A549 (cell line): ENCODE data around the gene TTC21A. TPM values are rescaled to one million over a fixed set of nuclear protein-coding genes. Genes with fewer than 3 reads are reported as not detected.

ENCODE experiments used
- ATAC-seq, 2 experiments: fragments of 200-7000 bp in 1 of 2; fragments of >200 bp in 1 of 2; cut with Nextera tagmentation in 1 of 2; cut with Tn5 transposase in 1 of 2; 3 replicates each; pipeline versions ENCODE4 v1.8.0 to v1.9.1; 2018 to 2020; ENCODE audit warnings: mild to moderate bottlenecking in 1 of 2, moderate library complexity in 1 of 2
- CTCF ChIA-PET: fragments of 300-600 bp; sonication (Branson Sonifier 250); formaldehyde crosslinking; extraction: SDS; loops from one replicate; lab custom pipeline; 2021; ENCODE audit warnings: antibody characterized with exemption, inconsistent platforms; lab: Yijun Ruan, JAX
- POLR2A ChIA-PET: fragments of 350-600 bp; formaldehyde crosslinking; extraction: SDS; loops from one replicate; lab custom pipeline; 2021; ENCODE audit warnings: antibody characterized with exemption, inconsistent platforms; lab: Yijun Ruan, JAX
- DNase-seq, 2 experiments: peaks; one replicate each; pipeline versions ENCODE4 v3.0.0 to v3.0.0-alpha.2; 2011 to 2016; ENCODE audit warnings: low read depth in 1 of 2, low spot score in 1 of 2
- FAIRE-seq: peaks from 2 replicates; lab custom pipeline; 2011; peaks lifted over from hg19 to GRCh38; lab: Jason Lieb, UNC
- H3K27ac ChIP-seq, 2 experiments: fragments of >200 bp; sonication (Bioruptor Twin); formaldehyde crosslinking; 3 replicates each; pipeline ENCODE4 v1.5.1; 2016 to 2017
- H3K4me1 ChIP-seq: fragments of >200 bp; sonication (Bioruptor Twin); formaldehyde crosslinking; 3 replicates; pipeline ENCODE4 v1.6.1; 2016
- H3K4me2 ChIP-seq: fragments of >200 bp; sonication (Bioruptor Twin); formaldehyde crosslinking; 3 replicates; pipeline ENCODE4 v1.6.1; 2016
- H3K4me3 ChIP-seq: fragments of >200 bp; sonication (Bioruptor Twin); formaldehyde crosslinking; 3 replicates; pipeline ENCODE4 v1.5.1; 2016
- H3K9me3 ChIP-seq: fragments of >200 bp; sonication (Bioruptor Twin); formaldehyde crosslinking; 3 replicates; pipeline ENCODE4 v1.6.1; 2016
- BCL3 ChIP-seq: fragments of >200 bp; sonication (Bioruptor Twin); formaldehyde crosslinking; IDR thresholded peaks from 3 replicates; pipeline ENCODE4 v1.6.1; 2016
- CEBPB ChIP-seq, 2 experiments: fragments of >200 bp in 1 of 2; sonication (Bioruptor Twin) in 1 of 2; formaldehyde crosslinking in 1 of 2; IDR thresholded peaks; 2 replicates each; pipeline ENCODE4 v1.6.1; 2012 to 2016
- CTCF ChIP-seq: fragments of >200 bp; sonication (Bioruptor Twin); formaldehyde crosslinking; IDR thresholded peaks from 3 replicates; pipeline ENCODE4 v1.5.1; 2016
- ELK1 ChIP-seq: fragments of 150-350 bp; IDR thresholded peaks from 2 replicates; pipeline ENCODE4 v1.6.1; 2014; ENCODE audit warnings: low read depth, mild to moderate bottlenecking, low read length
- EP300 ChIP-seq, 2 experiments: fragments of >200 bp; sonication (Bioruptor Twin); formaldehyde crosslinking; IDR thresholded peaks; 2 replicates in 1 of 2; 3 replicates in 1 of 2; pipeline ENCODE4 v1.6.1; 2016 to 2017
- FOSB ChIP-seq: fragments of 250-450 bp; sonication (Bioruptor Pico); IDR thresholded peaks from 2 replicates; pipeline ENCODE4 v1.5.0; 2020; ENCODE audit warnings: mild to moderate bottlenecking, moderate library complexity
- GATA3 ChIP-seq: IDR thresholded peaks from 2 replicates; pipeline ENCODE4 v1.6.1; 2012; ENCODE audit warnings: borderline replicate concordance
- HEYL ChIP-seq: fragments of 250-450 bp; sonication (Bioruptor Pico); IDR thresholded peaks from 2 replicates; pipeline ENCODE4 v1.8.0; 2021; ENCODE audit warnings: mild to moderate bottlenecking, moderate library complexity
- HMGXB4 ChIP-seq: fragments of 250-450 bp; sonication (Bioruptor Pico); IDR thresholded peaks from 2 replicates; pipeline ENCODE4 v1.5.0; 2021; ENCODE audit warnings: mild to moderate bottlenecking, moderate library complexity, borderline replicate concordance
- HOXB13 ChIP-seq: fragments of 250-450 bp; sonication (Bioruptor Pico); IDR thresholded peaks from 2 replicates; pipeline ENCODE4 v1.5.0; 2020; ENCODE audit warnings: low read depth, mild to moderate bottlenecking, moderate library complexity
- JUN ChIP-seq, 2 experiments: fragments of >200 bp; sonication (Bioruptor Twin); formaldehyde crosslinking; IDR thresholded peaks; 2 replicates in 1 of 2; 3 replicates in 1 of 2; pipeline ENCODE4 v1.6.1; 2016 to 2017
- JUNB ChIP-seq: fragments of >200 bp; sonication (Bioruptor Twin); formaldehyde crosslinking; IDR thresholded peaks from 2 replicates; pipeline ENCODE4 v1.6.1; 2016
- MAFK ChIP-seq: fragments of 450-650 bp; IDR thresholded peaks from 2 replicates; pipeline ENCODE4 v1.6.1; 2014; ENCODE audit not compliant: partially characterized antibody
- MAX ChIP-seq: IDR thresholded peaks from 2 replicates; pipeline ENCODE4 v1.6.1; 2012
- MAZ ChIP-seq: fragments of 150-350 bp; IDR thresholded peaks from 2 replicates; pipeline ENCODE4 v1.6.1; 2014; ENCODE audit warnings: antibody characterized with exemption, low read depth, low read length, borderline replicate concordance
- MYC ChIP-seq: IDR thresholded peaks from 2 replicates; pipeline ENCODE4 v1.6.1; 2012; ENCODE audit warnings: mild to moderate bottlenecking, inconsistent platforms, low read length, improper control_type of control experiment, borderline replicate concordance
- NFE2L2 ChIP-seq: fragments of 150-350 bp; conservative IDR thresholded peaks from 2 replicates; pipeline ENCODE4 v1.6.1; 2014; ENCODE audit warnings: low read length
- NR3C1 ChIP-seq: fragments of >200 bp; sonication (Bioruptor Twin); formaldehyde crosslinking; IDR thresholded peaks from 3 replicates; pipeline ENCODE4 v1.6.1; 2017
- POLR2AphosphoS2 ChIP-seq: conservative IDR thresholded peaks from 2 replicates; pipeline ENCODE4 v1.6.1; 2012; ENCODE audit warnings: low read length, improper control_type of control experiment, inconsistent platforms
- RAD21 ChIP-seq, 2 experiments: fragments of >200 bp in 1 of 2; sonication (Bioruptor Twin) in 1 of 2; formaldehyde crosslinking in 1 of 2; IDR thresholded peaks in 1 of 2; conservative IDR thresholded peaks in 1 of 2; 2 replicates in 1 of 2; 3 replicates in 1 of 2; pipeline ENCODE4 v1.6.1; 2012 to 2018; ENCODE audit warnings: inconsistent platforms in 1 of 2
- RFX5 ChIP-seq: fragments of 450-650 bp; IDR thresholded peaks from 2 replicates; pipeline ENCODE4 v1.7.1; 2014; ENCODE audit warnings: antibody characterized with exemption, mild to moderate bottlenecking, moderate library complexity
- RNF2 ChIP-seq: fragments of 200-600 bp; sonication (generic); IDR thresholded peaks from 2 replicates; pipeline ENCODE4 v1.6.1; 2016; ENCODE audit warnings: low read depth, mild to moderate bottlenecking, antibody characterized with exemption, moderate library complexity, borderline replicate concordance
- SMC3 ChIP-seq: fragments of >200 bp; sonication (Bioruptor Twin); formaldehyde crosslinking; IDR thresholded peaks from 3 replicates; pipeline ENCODE4 v1.6.1; 2018; ENCODE audit warnings: inconsistent platforms
- ZSCAN20 ChIP-seq: fragments of 250-450 bp; sonication (Bioruptor Pico); IDR thresholded peaks from 2 replicates; pipeline ENCODE4 v1.8.0; 2022; ENCODE audit warnings: mild to moderate bottlenecking, moderate library complexity
- WGBS: methylation state at CpG from one replicate; pipeline ENCODE4 v1.1.6; 2017; ENCODE audit errors: missing lambda C conversion rate; 5-methylcytosine and 5-hydroxymethylcytosine counted together
- polyA plus RNA-seq, 4 experiments: library from polyadenylated mRNA; depleted of rRNA in 3 of 4; stranded (reverse); fragments of >200 nt; fragmentation: RNase III in 1 of 4; extraction: RNeasy Plus Mini Kit Qiagen cat#74134 plus additional on column Dnase treatment in 1 of 4; gene quantifications; 2 replicates in 3 of 4; 3 replicates in 1 of 4; pipeline ENCODE4 v1.2.3, GENCODE V29; 2011 to 2017

The TTC21A gene
- polyA plus RNA-seq, 2 of the 4 experiments (the other 2 are of a cell fraction): 1.1 to 1.4 TPM

- no peak for TF ChIP-seq MAX
Measured at GRCh38 chr3:39149498-39150147, 42.1 kb downstream of the TTC21A start (continued).

- peak overlapping the region; percentile 99 for H3K4me2 ChIP-seq
- POLR2A ChIA-PET: interaction anchor here (0.6 to 2.0 kb wide), 7 partner anchors 9 to 43 kb away, joined by 3 to 9 read pairs (median 5); partner anchors contain the start of genes GORASP1 and TTC21A
- 29% methylated on average over 4 of the region's 5 CpGs for WGBS
- H3K9me3 ChIP-seq: no peaks in the 10 kb centered on the region
- peak overlapping the region; percentile 95 for H3K4me3 ChIP-seq
- peaks cover 68% of the 10 kb centered on the region for H3K4me1 ChIP-seq
- TF ChIP-seq NFE2L2 (no peak), ELK1 (no peak), MAZ (no peak), CTCF (no peak), RFX5 (no peak)
- TF ChIP-seq, all 56 proteins: peak for 0
- DNase-seq: no peak
- CTCF ChIA-PET: interaction anchor here (0.7 to 2.4 kb wide), 4 partner anchors 10 to 121 kb away, joined by 3 to 7 read pairs (median 3); no protein-coding TSS in a partner anchor
- no peak for FAIRE-seq
- peak overlapping the region; percentile 94 to 96 for H3K27ac ChIP-seq
- ATAC-seq: no peak
Measured at GRCh38 chr3:39150148-39150802, 42.8 kb downstream of the TTC21A start.

- Histone ChIP-seq H3K27ac (peak overlapping the region; percentile 94 to 96), H3K4me2 (peak overlapping the region; percentile 99), H3K4me3 (peak overlapping the region; percentile 95), H3K9me3 (no peaks in the 10 kb centered on the region), H3K4me1 (peaks cover 65% of the 10 kb centered on the region)
- ChIA-PET POLR2A (interaction anchor here (0.6 to 2.0 kb wide), 6 partner anchors 10 to 43 kb away, joined by 3 to 9 read pairs (median 5); partner anchors contain the start of genes GORASP1 and TTC21A), CTCF (interaction anchor here (0.7 to 2.4 kb wide), 5 partner anchors 9 to 120 kb away, joined by 3 to 7 read pairs (median 3); no protein-coding TSS in a partner anchor)
- DNase-seq (peak; percentile 72 to 88), FAIRE-seq (no peak), ATAC-seq (peak; percentile 14 to 24)
- 8% methylated on average over 8 of the region's 9 CpGs for WGBS
- TF ChIP-seq RAD21 (conservative IDR thresholded peaks at IDR 0.05 in 1 of 2, IDR thresholded peaks at IDR 0.05 in 1 of 2) (0 out of 5 replicates have a peak, but pooled peaks of 1 of the 2 experiments have one; percentile 7), HEYL (CRISPR knock-in tag) (no peak), FOSB (CRISPR knock-in tag) (no peak), MAFK (peak; percentile 14), BCL3 (peak; percentile 59; the same call in 1 of the 3 replicates), HOXB13 (no peak), JUNB (peak; percentile 77), RNF2 (no peak), SMC3 (no peak), POLR2AphosphoS2 (0 out of 2 replicates have a peak, but pooled peaks have one; percentile 22), HMGXB4 (CRISPR knock-in tag) (no peak), EP300 (IDR thresholded peaks at IDR 0.05) (peak in 1 of 2 experiments; percentile 52; a peak in 2 of 5 replicates), ZSCAN20 (CRISPR knock-in tag) (no peak), NR3C1 (no peak), MYC (no peak), JUN (IDR thresholded peaks at IDR 0.05) (peak; percentile 36 to 48; a peak in 2 of 5 replicates), CEBPB (IDR thresholded peaks at IDR 0.05) (no peak), GATA3 (peak; percentile 61), MAX (peak; percentile 62), NFE2L2 (no peak)
Measured at GRCh38 chr3:39150803-39151631, 43.5 kb downstream of the TTC21A start.
